ENCODE measurements around the gene RAB20.

Gene RAB20

DNA sequence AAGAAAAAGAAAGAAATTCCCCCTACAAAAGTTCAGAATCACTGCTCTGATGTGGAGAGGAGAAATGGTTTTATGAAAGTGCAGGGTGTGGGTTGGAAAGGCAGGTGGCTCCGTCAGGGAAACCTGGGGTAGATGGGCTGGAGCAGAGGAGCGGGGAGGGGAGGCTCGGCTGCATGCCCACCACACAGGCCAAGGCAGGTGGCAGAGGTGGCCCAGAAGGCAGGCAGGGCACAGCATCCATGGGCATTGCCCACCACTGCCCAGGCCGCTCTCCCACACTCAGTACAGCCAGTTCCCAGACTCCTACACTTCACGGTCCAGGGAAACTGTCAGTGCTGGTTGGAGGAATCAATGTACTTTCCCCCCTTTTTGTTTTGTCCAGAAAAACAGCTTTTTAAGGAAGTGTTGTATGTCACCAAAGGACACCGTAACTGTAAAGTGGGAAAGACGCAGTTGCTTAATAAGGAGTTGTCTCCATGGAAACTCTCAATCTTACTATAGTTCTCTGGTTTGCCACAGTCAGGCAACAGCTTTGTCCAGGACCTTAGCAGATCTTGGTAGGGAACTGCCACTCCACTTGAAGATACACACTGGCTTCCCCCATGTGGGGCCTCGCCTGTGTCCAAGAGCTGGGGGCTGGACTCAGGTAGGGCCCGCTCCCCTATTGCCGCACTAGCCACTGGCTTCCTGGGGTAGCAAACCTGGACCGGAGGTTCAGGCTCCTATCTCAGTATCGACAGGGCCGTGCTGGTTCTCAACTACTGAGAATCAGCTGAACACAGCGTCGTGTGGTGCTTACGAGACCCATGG is 82.9 kb downstream of the RAB20 start:
- H3K27ac ChIP-seq, result no peak overlapping the region
- no peak overlapping the region for H3K4me3 ChIP-seq

DNA sequence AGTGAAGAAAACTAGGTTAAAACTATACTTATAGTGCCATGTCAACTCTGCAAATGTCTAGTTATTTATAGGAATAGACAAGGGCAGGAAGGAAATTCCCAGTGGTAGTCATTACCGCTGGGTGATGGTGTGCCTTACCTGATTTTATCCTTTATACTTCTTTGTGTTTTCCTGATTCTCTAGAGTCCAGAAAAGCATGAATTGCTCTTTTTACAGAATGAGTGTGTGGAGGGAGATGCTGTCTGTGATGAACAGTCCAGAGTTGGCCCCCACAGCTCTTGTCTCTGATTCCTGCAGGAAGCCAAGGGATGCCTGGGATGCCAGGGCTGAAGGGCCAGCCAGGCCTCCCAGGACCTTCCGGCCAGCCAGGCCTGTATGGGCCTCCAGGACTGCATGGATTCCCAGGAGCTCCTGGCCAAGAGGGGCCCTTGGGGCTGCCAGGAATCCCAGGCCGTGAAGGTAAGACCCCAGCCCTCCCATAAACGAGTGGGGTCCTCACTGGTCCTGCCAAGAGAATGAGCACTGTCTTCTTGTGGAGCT is 83.7 kb downstream of the RAB20 start:
- H3K27ac ChIP-seq, result no peak overlapping the region
- no peak overlapping the region for H3K4me3 ChIP-seq

DNA sequence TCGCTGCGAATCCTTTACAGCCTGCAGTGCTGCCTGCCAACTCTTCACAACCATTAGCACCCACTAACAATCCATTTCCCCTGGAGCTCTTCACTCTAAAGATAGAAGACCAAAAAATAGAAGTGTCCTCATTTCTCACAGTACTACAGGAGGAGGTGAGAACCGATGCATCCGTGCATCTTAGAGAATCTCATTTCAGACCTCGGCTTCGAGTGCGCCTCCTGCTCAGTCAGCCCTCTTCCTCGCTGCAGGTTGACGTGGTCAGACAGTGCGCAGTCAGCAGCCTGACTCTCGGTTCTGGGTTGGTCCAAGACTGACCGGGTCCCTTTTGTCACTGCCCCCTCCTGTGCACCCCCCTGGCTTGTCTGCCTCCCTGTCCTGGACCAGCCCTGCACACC is 85.3 kb downstream of the RAB20 start:
- Histone ChIP-seq H3K4me3 (no peak overlapping the region), H3K27ac (no peak overlapping the region)

DNA sequence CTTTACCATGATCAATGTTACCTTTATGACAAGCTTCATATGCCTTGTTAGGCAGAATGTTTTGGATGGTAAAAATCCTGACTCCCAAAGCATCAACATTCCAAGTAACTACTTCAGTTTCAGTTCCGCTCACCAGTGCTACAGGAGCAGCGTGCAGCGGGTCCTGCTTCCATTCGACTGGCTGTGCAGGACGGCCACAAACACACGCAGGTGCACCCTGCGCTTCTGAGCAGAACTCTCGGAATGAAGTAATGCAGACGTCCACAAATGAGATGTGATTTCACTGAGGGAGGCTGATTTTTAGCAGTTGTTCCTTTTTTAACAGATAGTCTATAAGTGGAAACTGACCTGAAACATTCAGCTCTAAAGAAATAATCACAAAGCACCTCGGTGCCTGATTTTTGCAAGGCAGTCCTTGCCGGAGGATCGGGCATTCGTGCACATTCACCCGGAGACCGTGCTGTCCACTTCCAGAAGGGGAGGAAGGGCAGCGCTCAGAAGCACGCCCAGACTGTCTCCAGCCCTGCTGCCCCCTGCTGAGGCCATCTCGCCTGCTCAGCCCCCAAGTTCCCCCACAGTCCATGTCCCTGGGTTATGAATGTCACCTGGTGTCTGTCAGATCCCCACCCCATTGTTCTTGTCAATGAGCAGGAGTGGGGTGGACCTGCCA is 85.8 kb downstream of the RAB20 start:
- Histone ChIP-seq H3K4me3 (no peak overlapping the region), H3K27ac (no peak overlapping the region)

DNA sequence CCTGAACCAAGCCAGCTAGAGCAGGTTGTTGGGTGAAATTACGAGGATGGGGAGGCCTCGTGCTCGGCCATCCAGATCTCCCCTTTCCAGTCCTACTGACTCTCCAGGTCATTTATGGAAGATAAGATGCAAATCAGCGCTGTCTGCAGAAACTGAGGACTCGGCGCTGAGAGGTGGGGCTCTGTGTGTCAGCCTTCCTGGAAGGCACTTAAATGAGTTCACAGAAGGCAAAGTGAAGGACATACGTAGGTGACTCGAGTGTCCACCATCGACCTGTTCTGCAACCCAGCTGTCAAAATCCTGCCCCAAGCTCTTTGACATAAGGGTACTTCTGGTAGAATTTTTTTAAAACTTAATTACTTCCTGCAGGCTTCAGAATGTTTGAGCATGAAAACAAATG is 86.4 kb downstream of the RAB20 start:
- H3K4me3 ChIP-seq, result no peak overlapping the region
- no peak overlapping the region for H3K27ac ChIP-seq

DNA sequence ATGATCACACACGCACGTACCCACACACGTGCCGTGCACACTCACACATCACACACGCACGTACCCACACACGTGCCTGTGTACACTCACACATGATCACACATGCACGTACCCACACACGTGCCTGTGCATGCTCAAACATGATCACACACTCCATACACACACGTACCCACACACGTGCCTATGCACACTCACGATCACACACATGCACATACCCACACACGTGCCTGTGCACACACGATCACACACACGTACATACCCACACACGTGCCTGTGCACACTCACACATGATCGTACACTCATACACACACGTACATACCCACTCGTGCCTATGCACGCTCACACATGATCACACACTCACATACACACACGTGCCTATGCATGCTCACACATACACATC is 86.8 kb downstream of the RAB20 start:
- H3K27ac ChIP-seq, result no peak overlapping the region
- no peak overlapping the region for H3K4me3 ChIP-seq

Measured in skin epidermis (tissue), 12 donors.